ENCODE results near the gene L3MBTL1. TPM values are rescaled to one million over a fixed set of nuclear protein-coding genes. Genes with fewer than 3 reads are reported as not detected.

L3MBTL1 gene
- total and polyA plus RNA-seq, 2 donors (not counting 3 experiments of a cell fraction or from before 2014, with no cell fraction given), result 5.2 to 8.2 TPM

- H3K9ac ChIP-seq (replicated peaks; ENCODE audit: extremely low read depth, insufficient read depth, low read length), result no peak overlapping the region
- no peak overlapping the region for H2AFZ ChIP-seq (ENCODE audit: low read depth, low read length)
- H3K9me1 ChIP-seq (replicated peaks; ENCODE audit: control insufficient read depth, extremely low read depth, insufficient read depth, low read length), result no peaks in the 10 kb centered on the region
- FAIRE-seq (no peak), DNase-seq (ENCODE audit: low read depth, low spot score) (no peak)
- no peaks in the 10 kb centered on the region for H3K4me1 ChIP-seq (ENCODE audit: control insufficient read depth, extremely low read depth, insufficient read depth, low read length)
- H3K79me2 ChIP-seq (ENCODE audit: control insufficient read depth, insufficient read depth, low read length), result no peaks in the 10 kb centered on the region
- no peak overlapping the region for H3K4me2 ChIP-seq (ENCODE audit: insufficient read depth, low read length)
- H4K20me1 ChIP-seq (replicated peaks; ENCODE audit: control insufficient read depth, extremely low read depth, insufficient read depth, low read length), result no peaks in the 10 kb centered on the region
- POLR2A ChIA-PET, result no interaction called here
- dilution Hi-C loops (cut with MboI; ENCODE audit: extremely low pct_ligation_motif_present, low sequenced_read_pairs), result no loop called here
- H3K27ac ChIP-seq (ENCODE audit: insufficient read depth, low read depth, low read length), result no peak overlapping the region
- H3K27me3 ChIP-seq (ENCODE audit: control insufficient read depth in 2 of 2, insufficient read depth in 2 of 2, low read length in 2 of 2), result no peaks in the 10 kb centered on the region
- no peak overlapping the region for H3K4me3 ChIP-seq (replicated peaks in 1 of 3; ENCODE audit: insufficient read depth in 1 of 3, low read depth in 1 of 3, low read length in 3 of 3)
- no peaks in the 10 kb centered on the region for H3K9me3 ChIP-seq (replicated peaks; ENCODE audit: control insufficient read depth, insufficient read depth, low read length)
- H3K36me3 ChIP-seq (ENCODE audit: control insufficient read depth in 2 of 2, extremely low read depth in 1 of 2, insufficient read depth in 2 of 2, low read length in 2 of 2), result no peaks in the 10 kb centered on the region
- BruUV-seq (replicated peaks), result no TSS peak
- intact Hi-C loops (cut with micrococcal nuclease), result no loop called here
- CTCF ChIA-PET, result interaction anchor here (0.9 to 1.6 kb wide), 4 partner anchors 27 to 1762 kb away, joined by 3 to 7 read pairs (median 4); no protein-coding TSS in a partner anchor
- TF ChIP-seq POLR2AphosphoS5 (IDR thresholded peaks at IDR 0.05; ENCODE audit: insufficient read depth, low read depth, low read length) (no peak), EZH2 (IDR thresholded peaks at IDR 0.05; ENCODE audit: borderline replicate concordance, low read depth, low read length, severe bottlenecking) (no peak), POLR2A (IDR thresholded peaks at IDR 0.05; ENCODE audit: low read depth, low read length) (no peak), GATA2 (IDR thresholded peaks at IDR 0.05; ENCODE audit: insufficient read depth, insufficient read length, low read depth, low read length) (no peak), MAX (IDR thresholded peaks at IDR 0.05; ENCODE audit: insufficient read depth, insufficient read length) (no peak), MYC (IDR thresholded peaks at IDR 0.05; ENCODE audit: low read depth, low read length) (no peak), JUN (IDR thresholded peaks at IDR 0.05; ENCODE audit: borderline replicate concordance, insufficient read depth, insufficient read length, low read depth) (no peak), FOS (IDR thresholded peaks at IDR 0.05; ENCODE audit: borderline replicate concordance, insufficient read depth, low read length) (no peak)
- TF ChIP-seq, protein P1, sequence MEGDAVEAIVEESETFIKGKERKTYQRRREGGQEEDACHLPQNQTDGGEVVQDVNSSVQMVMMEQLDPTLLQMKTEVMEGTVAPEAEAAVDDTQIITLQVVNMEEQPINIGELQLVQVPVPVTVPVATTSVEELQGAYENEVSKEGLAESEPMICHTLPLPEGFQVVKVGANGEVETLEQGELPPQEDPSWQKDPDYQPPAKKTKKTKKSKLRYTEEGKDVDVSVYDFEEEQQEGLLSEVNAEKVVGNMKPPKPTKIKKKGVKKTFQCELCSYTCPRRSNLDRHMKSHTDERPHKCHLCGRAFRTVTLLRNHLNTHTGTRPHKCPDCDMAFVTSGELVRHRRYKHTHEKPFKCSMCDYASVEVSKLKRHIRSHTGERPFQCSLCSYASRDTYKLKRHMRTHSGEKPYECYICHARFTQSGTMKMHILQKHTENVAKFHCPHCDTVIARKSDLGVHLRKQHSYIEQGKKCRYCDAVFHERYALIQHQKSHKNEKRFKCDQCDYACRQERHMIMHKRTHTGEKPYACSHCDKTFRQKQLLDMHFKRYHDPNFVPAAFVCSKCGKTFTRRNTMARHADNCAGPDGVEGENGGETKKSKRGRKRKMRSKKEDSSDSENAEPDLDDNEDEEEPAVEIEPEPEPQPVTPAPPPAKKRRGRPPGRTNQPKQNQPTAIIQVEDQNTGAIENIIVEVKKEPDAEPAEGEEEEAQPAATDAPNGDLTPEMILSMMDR (IDR thresholded peaks at IDR 0.05; ENCODE audit: extremely low read depth in 1 of 2, insufficient read depth in 1 of 2, low read depth in 1 of 2, low read length in 2 of 2), result no peak
Measured at GRCh38 chr20:43532416-43533055, 25.0 kb downstream of the L3MBTL1 start.
